H1 (cell line): ENCODE data around the gene GRIFIN. TPM values are rescaled to one million over a fixed set of nuclear protein-coding genes. Genes with fewer than 3 reads are reported as not detected.

Source experiments
- CTCF ChIA-PET: fragments of 300-600 bp; sonication (Branson Sonifier 250); formaldehyde crosslinking; loops from one replicate; lab custom pipeline; 2021; ENCODE audit not compliant: partially characterized antibody; lab: Charles Lee
- POLR2A ChIA-PET: fragments of 300-600 bp; sonication (Branson Sonifier 250); formaldehyde crosslinking; loops from one replicate; lab custom pipeline; 2021; ENCODE audit warnings: inconsistent platforms; ENCODE audit not compliant: partially characterized antibody; lab: Charles Lee
- DNase-seq, 2 experiments: peaks; one replicate each; pipeline versions ENCODE4 v3.0.0 to v3.0.0-alpha.2; 2010 to 2022; ENCODE audit warnings: low spot score in 2 of 2, low read depth in 1 of 2, mixed read lengths in 1 of 2
- FAIRE-seq: peaks from 2 replicates; lab custom pipeline; 2011; peaks lifted over from hg19 to GRCh38; lab: Jason Lieb, UNC
- H2AFZ ChIP-seq: 2 replicates; pipeline ENCODE4 v1.8.1; 2012; ENCODE audit warnings: low read length, inconsistent platforms
- H2AK5ac ChIP-seq: 2 replicates; pipeline ENCODE4 v1.6.1; 2013; ENCODE audit warnings: low read depth, low read length
- H2BK120ac ChIP-seq: replicated peaks from 2 replicates; pipeline ENCODE3; 2013; ENCODE audit warnings: low read depth, low read length, inconsistent platforms
- H2BK12ac ChIP-seq: 2 replicates; pipeline ENCODE4 v1.6.1; 2013; ENCODE audit warnings: low read depth, low read length
- H2BK15ac ChIP-seq: 2 replicates; pipeline ENCODE4 v1.6.1; 2013; ENCODE audit warnings: low read length
- H2BK20ac ChIP-seq: 2 replicates; pipeline ENCODE4 v1.6.1; 2013; ENCODE audit warnings: low read length
- H2BK5ac ChIP-seq: 2 replicates; pipeline ENCODE4 v1.6.1; 2013; ENCODE audit warnings: low read depth, low read length
- H3K14ac ChIP-seq: 2 replicates; pipeline ENCODE4 v1.6.1; 2013; ENCODE audit warnings: inconsistent platforms; ENCODE audit not compliant: insufficient read length
- H3K18ac ChIP-seq: 2 replicates; pipeline ENCODE4 v1.6.1; 2013; ENCODE audit warnings: low read length; ENCODE audit errors: extremely low read depth
- H3K23ac ChIP-seq: 2 replicates; pipeline ENCODE4 v1.6.1; 2013; ENCODE audit warnings: inconsistent platforms; ENCODE audit not compliant: insufficient read length
- H3K23me2 ChIP-seq: 2 replicates; pipeline ENCODE4 v1.6.1; 2013; ENCODE audit warnings: low read depth, low read length
- H3K27ac ChIP-seq: 2 replicates; pipeline ENCODE4 v1.6.1; 2011; ENCODE audit warnings: low read depth, low read length, inconsistent platforms
- H3K27me3 ChIP-seq, 4 experiments: replicated peaks in 1 of 4; 1 replicate in 1 of 4; 2 replicates in 3 of 4; pipeline versions ENCODE4 v1.6.1 to v1.8.1; 2011 to 2013; ENCODE audit warnings: low read length in 3 of 4, mild to moderate bottlenecking in 3 of 4, inconsistent platforms in 2 of 4, mixed read lengths in 2 of 4, moderate library complexity in 1 of 4; ENCODE audit not compliant: control insufficient read depth in 3 of 4, insufficient read depth in 3 of 4; ENCODE audit errors: extremely low read depth in 1 of 4
- H3K36me3 ChIP-seq, 4 experiments: 2 replicates each; pipeline versions ENCODE4 v1.6.1 to v1.8.1; 2011 to 2013; ENCODE audit warnings: mild to moderate bottlenecking in 4 of 4, low read length in 3 of 4, moderate library complexity in 2 of 4, control low read depth in 1 of 4, inconsistent platforms in 1 of 4; ENCODE audit not compliant: insufficient read depth in 4 of 4, control insufficient read depth in 2 of 4
- H3K4ac ChIP-seq: replicated peaks from 2 replicates; pipeline ENCODE3; 2013; ENCODE audit warnings: low read length, low read depth, mixed read lengths, inconsistent platforms; ENCODE audit not compliant: insufficient read length
- H3K4me1 ChIP-seq, 4 experiments: replicated peaks in 1 of 4; 1 replicate in 1 of 4; 2 replicates in 3 of 4; pipeline versions ENCODE4 v1.6.1 to v1.8.1; 2011 to 2013; ENCODE audit warnings: low read length in 3 of 4, inconsistent platforms in 2 of 4, mixed read lengths in 1 of 4; ENCODE audit not compliant: insufficient read depth in 4 of 4, control insufficient read depth in 3 of 4
- H3K4me2 ChIP-seq, 2 experiments: 2 replicates each; pipeline versions ENCODE4 v1.6.1 to v1.8.1; 2011 to 2013; ENCODE audit warnings: low read depth in 2 of 2, low read length in 2 of 2, control low read depth in 1 of 2, inconsistent platforms in 1 of 2, mild to moderate bottlenecking in 1 of 2; ENCODE audit not compliant: insufficient read depth in 1 of 2
- H3K4me3 ChIP-seq, 4 experiments: fragments of 200-600, 300-600 bp in 1 of 4; sonication (generic), shearing (Covaris generic), sonication (Bioruptor Twin) in 1 of 4; 2 replicates each; pipeline versions ENCODE4 v1.5.1 to v1.8.1; 2011 to 2016; ENCODE audit warnings: low read length in 4 of 4, low read depth in 3 of 4, control low read depth in 2 of 4, inconsistent platforms in 2 of 4, mild to moderate bottlenecking in 2 of 4, mixed read lengths in 1 of 4, moderate library complexity in 1 of 4; ENCODE audit not compliant: insufficient read depth in 2 of 4; ENCODE audit errors: extremely low read depth in 1 of 4
- H3K56ac ChIP-seq: replicated peaks from 2 replicates; pipeline ENCODE3; 2013; ENCODE audit warnings: low read depth, mild to moderate bottlenecking, mixed read lengths, low read length, inconsistent platforms; ENCODE audit not compliant: insufficient read length
- H3K79me1 ChIP-seq: 2 replicates; pipeline ENCODE4 v1.6.1; 2013; ENCODE audit warnings: low read depth, low read length, control low read depth
- H3K79me2 ChIP-seq, 2 experiments: 2 replicates each; pipeline versions ENCODE4 v1.6.1 to v1.8.1; 2012 to 2013; ENCODE audit warnings: low read length in 2 of 2, mild to moderate bottlenecking in 2 of 2, inconsistent platforms in 1 of 2; ENCODE audit not compliant: insufficient read depth in 2 of 2, control insufficient read depth in 1 of 2
- H3K9ac ChIP-seq, 4 experiments: replicated peaks in 1 of 4; 1 replicate in 1 of 4; 2 replicates in 3 of 4; pipeline versions ENCODE4 v1.6.1 to v1.8.1; 2011 to 2013; ENCODE audit warnings: low read depth in 3 of 4, low read length in 3 of 4, control low read depth in 2 of 4, mild to moderate bottlenecking in 2 of 4, moderate library complexity in 2 of 4, inconsistent platforms in 1 of 4; ENCODE audit errors: extremely low read depth in 1 of 4
- H3K9me3 ChIP-seq, 2 experiments: 2 replicates each; pipeline versions ENCODE4 v1.6.1 to v1.8.1; 2012 to 2013; ENCODE audit warnings: mild to moderate bottlenecking in 2 of 2, moderate library complexity in 2 of 2, control low read depth in 1 of 2, inconsistent platforms in 1 of 2, low read depth in 1 of 2, low read length in 1 of 2, mixed read lengths in 1 of 2; ENCODE audit not compliant: insufficient read depth in 2 of 2
- H4K20me1 ChIP-seq, 2 experiments: replicated peaks in 1 of 2; 2 replicates each; pipeline versions ENCODE3 to v1.8.1; 2011 to 2013; ENCODE audit warnings: inconsistent platforms in 2 of 2, low read length in 2 of 2, mild to moderate bottlenecking in 1 of 2; ENCODE audit not compliant: insufficient read depth in 2 of 2, control insufficient read depth in 1 of 2
- H4K5ac ChIP-seq: 2 replicates; pipeline ENCODE4 v1.6.1; 2013; ENCODE audit warnings: low read length, low read depth, mixed read lengths, inconsistent platforms; ENCODE audit not compliant: insufficient read length
- H4K8ac ChIP-seq: 2 replicates; pipeline ENCODE4 v1.8.0; 2013; ENCODE audit warnings: mild to moderate bottlenecking, moderate library complexity, low read length, inconsistent platforms; ENCODE audit not compliant: insufficient read depth; ENCODE audit errors: extremely low read depth
- H4K91ac ChIP-seq: replicated peaks from 2 replicates; pipeline ENCODE3; 2013; ENCODE audit warnings: low read length, mixed read lengths, inconsistent platforms; ENCODE audit not compliant: insufficient read length
- CBX8 ChIP-seq: fragments of 300-800, 300-1000 bp; sonication (generic); IDR thresholded peaks from 2 replicates; pipeline ENCODE4 v1.7.1; 2016; ENCODE audit warnings: low read depth, low read length, borderline replicate concordance
- RNF2 ChIP-seq: fragments of 200-900, 300-1000 bp; sonication (generic); IDR thresholded peaks from 2 replicates; pipeline ENCODE4 v1.7.1; 2016; ENCODE audit warnings: borderline replicate concordance, low read depth, mild to moderate bottlenecking, antibody characterized with exemption, low read length; ENCODE audit not compliant: poor library complexity, severe bottlenecking; ENCODE audit errors: missing control alignments
- WGBS, 2 experiments: shearing (Covaris generic) in 1 of 2; methylation state at CpG; one replicate each; pipeline versions ENCODE4 v1.1.6 to v1.1.7; 2013 to 2015; ENCODE audit warnings: low lambda C conversion rate in 2 of 2, mixed read lengths in 2 of 2, inconsistent platforms in 1 of 2, low coverage in 1 of 2, missing lambda C conversion rate in 1 of 2; ENCODE audit not compliant: insufficient replicate concordance in 2 of 2, insufficient coverage in 1 of 2, insufficient read length in 1 of 2; ENCODE audit errors: extremely low coverage in 1 of 2, missing lambda C conversion rate in 1 of 2; 5-methylcytosine and 5-hydroxymethylcytosine counted together
- polyA plus RNA-seq, 7 experiments: library from polyadenylated mRNA; depleted of rRNA in 3 of 7; stranded (reverse) in 5 of 7; unstranded in 2 of 7; fragments of >200 nt in 5 of 7; fragments of 200-250 nt in 2 of 7; gene quantifications; 1 replicate in 5 of 7; 2 replicates in 1 of 7; 4 replicates in 1 of 7; pipeline versions ENCODE4 v1.2.1 to v1.2.3, GENCODE V29; 2011 to 2013; ENCODE audit warnings: missing spikeins in 2 of 7, mixed read lengths in 2 of 7
- total RNA-seq: library from RNA; stranded (reverse); fragmentation: NEBNext Ultra II Directional; extraction: Animal tissue kit (Norgen Biotek cat#: 25700); gene quantifications from 2 replicates; pipeline ENCODE4 v1.2.1, GENCODE V29; 2021

The GRIFIN gene
- total and polyA plus RNA-seq, 2 of the 8 experiments (the other 6 are each of a cell fraction or from before 2014, with no cell fraction given), result not detected

DNA sequence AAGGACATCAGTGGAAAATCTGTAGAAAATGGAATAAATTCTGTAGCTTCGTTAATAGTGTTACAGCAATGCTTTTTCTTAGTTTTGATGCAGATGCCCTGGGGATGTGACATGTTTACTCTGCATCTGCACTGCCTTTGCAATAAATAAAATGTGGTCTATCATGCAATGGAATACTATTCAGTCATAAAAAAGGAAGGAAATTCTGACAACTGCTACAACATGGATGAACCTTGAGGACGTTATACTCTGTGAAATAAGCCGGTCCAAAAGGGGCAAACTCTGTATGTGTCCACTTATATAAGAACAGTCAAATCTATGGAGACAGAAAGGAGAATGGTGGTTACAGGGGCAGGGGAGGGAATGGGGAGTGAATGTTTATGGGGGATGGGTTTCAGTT is 13.5 kb downstream of the GRIFIN start:
- 87% methylated on average over 3 of the region's 3 CpGs; no CpG with 5 or more reads in 1 of the 2 experiments for WGBS, 2 experiments
- Histone ChIP-seq H4K91ac (no peak overlapping the region), H3K9me3 (0 out of 4 replicates have a peak, but pooled peaks cover 0 to 3% of the 10 kb centered on the region in 2 experiments), H3K23me2 (no peaks in the 10 kb centered on the region), H2BK5ac (no peak overlapping the region), H3K27ac (no peak overlapping the region), H2AFZ (no peak overlapping the region), H3K27me3 (no peaks in the 10 kb centered on the region), H3K4me1 (peaks cover 0 to 5% (median 3%) of the 10 kb centered on the region in 4 experiments; a peak in 3 of 7 replicates), H3K18ac (no peak overlapping the region), H3K56ac (no peak overlapping the region), H4K5ac (no peak overlapping the region), H3K79me2 (no peaks in the 10 kb centered on the region), H2BK15ac (no peak overlapping the region), H4K20me1 (no peaks in the 10 kb centered on the region), H2AK5ac (no peak overlapping the region), H3K79me1 (no peaks in the 10 kb centered on the region), H3K4me2 (no peak overlapping the region), H4K8ac (no peak overlapping the region), H2BK120ac (no peak overlapping the region), H2BK20ac (no peak overlapping the region), H3K4ac (no peak overlapping the region), H3K14ac (no peak overlapping the region), H3K36me3 (no peaks in the 10 kb centered on the region), H3K9ac (no peak overlapping the region), H3K4me3 (no peak overlapping the region), H2BK12ac (no peak overlapping the region), H3K23ac (no peak overlapping the region)
- no peak for DNase-seq
- CTCF ChIA-PET, result interaction anchor here (1.4 to 15.9 kb wide), 2 partner anchors 11 to 218 kb away, joined by 3 to 266 read pairs; no protein-coding TSS in a partner anchor
- POLR2A ChIA-PET, result interaction anchor here (0.6 kb wide), 1 partner anchor 214 kb away, joined by 3 read pairs; no protein-coding TSS in a partner anchor
- FAIRE-seq, result no peak
- TF ChIP-seq RNF2 (no peak), CBX8 (no peak)
